Stimulated activated CD8-positive, alpha-beta memory T cell treated with anti-CD3 and anti-CD28 coated beads, Interleukin-2, amount 100 ng/mL, for 1 hour (primary cell): ENCODE measurements around the gene DYNLT4.

Experiments
- DNase-seq, 2 donors: peaks; one replicate each; pipeline ENCODE4 v3.0.0-alpha.2; 2020; ENCODE audit warnings: low read depth in 2 of 2

Gene DYNLT4

DNA sequence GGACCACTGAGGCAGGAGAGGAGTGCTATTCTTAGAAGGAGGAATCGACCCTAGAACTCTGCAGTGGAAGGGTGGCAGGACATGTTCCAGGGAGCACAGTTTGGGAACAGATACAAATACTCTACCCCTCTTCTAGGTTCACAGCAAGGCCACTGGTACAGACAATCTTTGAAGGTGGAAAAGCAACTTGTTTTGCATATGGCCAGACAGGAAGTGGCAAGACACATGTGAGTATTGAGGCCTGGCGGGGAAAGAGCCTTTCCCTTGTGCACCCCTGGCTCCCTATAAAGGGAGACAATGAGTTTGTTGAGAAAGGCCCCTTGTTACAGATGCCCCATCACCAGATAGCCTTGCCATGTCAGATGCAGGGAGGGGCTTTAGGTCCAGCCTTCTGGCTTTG lies 49.7 kb downstream of the DYNLT4 start:
- DNase-seq, result no peak
